Bronchial epithelial cell (primary cell): ENCODE measurements around the gene BBOX1. TPM values are rescaled to one million over a fixed set of nuclear protein-coding genes. Genes with fewer than 3 reads are reported as not detected.

Source experiments
- DNase-seq: peaks from one replicate; pipeline ENCODE4 v3.0.0-alpha.2; 2010; ENCODE audit warnings: low read depth
- FAIRE-seq: peaks from 2 replicates; lab custom pipeline; 2011; peaks lifted over from hg19 to GRCh38; lab: Jason Lieb, UNC
- H3K27me3 ChIP-seq: 2 replicates; pipeline ENCODE4 v1.5.1; 2011; ENCODE audit warnings: low read length; ENCODE audit not compliant: control insufficient read depth, insufficient read depth
- H3K36me3 ChIP-seq: 2 replicates; pipeline ENCODE4 v1.5.1; 2011; ENCODE audit warnings: low read length; ENCODE audit not compliant: control insufficient read depth, insufficient read depth
- H3K4me3 ChIP-seq: 2 replicates; pipeline ENCODE4 v1.5.1; 2011; ENCODE audit warnings: mild to moderate bottlenecking, low read depth, low read length, control low read depth
- CTCF ChIP-seq: IDR thresholded peaks from 2 replicates; pipeline ENCODE4 v1.5.1; 2011; ENCODE audit warnings: mild to moderate bottlenecking, moderate library complexity, low read length, control low read depth, inconsistent platforms; ENCODE audit not compliant: insufficient read depth, severe bottlenecking
- total RNA-seq: library from RNA; depleted of rRNA; stranded (reverse); fragments of >200 nt; gene quantifications from 2 replicates; pipeline ENCODE4 v1.2.1, GENCODE V29; 2014

Gene BBOX1
- total RNA-seq, 1 donor from 2014 or later, result 1.3 TPM

- H3K27me3 ChIP-seq, result no peaks in the 10 kb centered on the region
- TF ChIP-seq CTCF, result no peak
- H3K36me3 ChIP-seq, result no peaks in the 10 kb centered on the region
- FAIRE-seq (no peak), DNase-seq (no peak)
- no peak overlapping the region for H3K4me3 ChIP-seq
Observed at GRCh38 chr11:27060816-27061460, 20.3 kb downstream of the BBOX1 start.

DNA sequence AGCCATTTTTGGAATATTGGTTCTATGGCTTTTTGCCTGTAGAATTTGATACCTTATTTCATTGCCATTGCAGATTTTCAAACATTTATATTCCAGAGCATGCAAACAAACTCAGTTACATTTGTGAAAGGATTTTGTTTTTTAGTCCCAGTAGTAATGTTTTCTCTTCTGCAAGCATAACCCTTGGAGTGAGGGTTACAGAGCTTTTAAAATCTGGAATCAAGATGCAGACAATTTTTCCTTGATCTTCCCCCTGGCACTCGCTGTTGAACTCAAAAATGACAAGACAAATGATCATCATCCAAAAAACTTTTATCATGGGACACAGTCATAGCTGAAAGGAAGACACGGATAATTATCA, 20.8 kb downstream of the BBOX1 start:
- Histone ChIP-seq H3K36me3 (no peaks in the 10 kb centered on the region), H3K4me3 (no peak overlapping the region), H3K27me3 (no peaks in the 10 kb centered on the region)
- TF ChIP-seq CTCF, result no peak
- no peak for DNase-seq
- FAIRE-seq, result no peak

DNA sequence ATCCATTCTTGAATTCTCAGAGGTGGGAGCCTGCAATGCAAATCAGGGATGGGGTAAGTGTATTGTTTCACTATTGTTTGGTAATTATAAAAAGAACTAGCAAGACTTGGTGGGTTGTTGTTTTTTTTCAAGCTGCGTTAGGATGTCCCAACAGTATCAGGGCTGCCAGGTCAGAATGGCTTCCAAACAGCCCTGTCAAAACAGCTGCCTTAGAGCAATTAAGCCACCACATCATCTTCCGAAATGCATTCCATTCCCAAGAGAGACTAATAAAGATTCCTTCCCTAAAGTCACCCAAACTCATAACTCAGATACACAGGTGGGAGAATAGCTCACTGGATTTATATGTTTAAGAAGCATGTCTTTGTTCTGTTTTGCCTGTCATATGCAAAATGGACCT, 23.5 kb downstream of the BBOX1 start:
- Histone ChIP-seq H3K4me3 (no peak overlapping the region), H3K27me3 (no peaks in the 10 kb centered on the region), H3K36me3 (no peaks in the 10 kb centered on the region)
- FAIRE-seq (no peak), DNase-seq (no peak)
- no peak for TF ChIP-seq CTCF

DNA sequence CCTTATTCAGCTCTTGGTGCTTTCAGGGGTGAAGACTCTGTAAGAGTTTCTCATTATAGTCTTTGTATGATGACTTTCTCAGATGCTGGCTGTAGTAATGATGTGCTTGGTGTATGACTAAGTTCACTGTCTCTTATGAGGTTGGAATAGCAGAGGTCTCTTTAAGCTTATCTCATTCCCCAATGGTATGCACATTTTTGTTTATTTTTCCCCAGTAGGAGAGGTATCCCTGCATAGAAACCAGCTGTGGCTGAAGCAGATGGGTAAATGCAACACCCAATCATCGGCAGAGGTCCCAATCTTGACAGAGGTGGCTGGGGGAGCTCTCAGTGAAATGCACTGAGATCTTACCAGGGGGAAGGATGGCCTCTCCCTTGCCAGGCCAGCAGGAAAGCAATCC, 34.6 kb downstream of the BBOX1 start:
- Histone ChIP-seq H3K27me3 (no peaks in the 10 kb centered on the region), H3K36me3 (no peaks in the 10 kb centered on the region), H3K4me3 (no peak overlapping the region)
- FAIRE-seq, result no peak
- no peak for TF ChIP-seq CTCF
- no peak for DNase-seq

GRCh38 chr11:27075655-27076054, 35.0 kb downstream of the BBOX1 start:
- Histone ChIP-seq H3K27me3 (no peaks in the 10 kb centered on the region), H3K36me3 (no peaks in the 10 kb centered on the region), H3K4me3 (no peak overlapping the region)
- no peak for TF ChIP-seq CTCF
- FAIRE-seq (no peak), DNase-seq (no peak)

DNA sequence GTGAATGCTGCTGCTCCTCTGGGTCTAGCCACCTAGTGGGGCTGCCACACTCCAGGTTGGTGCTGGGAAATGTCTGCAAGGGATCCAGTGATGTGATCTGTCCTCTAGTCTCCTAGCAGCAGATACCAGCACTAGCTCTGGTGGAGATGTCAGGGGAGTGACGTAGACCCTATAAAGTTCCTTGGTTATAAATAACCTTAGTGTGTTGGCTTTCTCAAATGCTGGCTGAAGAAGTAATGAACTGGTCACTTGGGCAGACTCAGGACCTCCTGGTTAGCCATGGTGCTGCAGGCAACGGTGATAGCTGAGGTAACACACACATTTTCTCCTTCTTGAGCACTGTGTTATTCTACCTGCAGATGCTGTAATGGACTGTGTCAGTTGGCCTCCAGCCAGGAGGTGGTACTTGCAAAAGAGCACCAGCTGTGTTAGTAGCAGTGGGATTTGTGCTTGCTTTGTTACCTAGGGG, 35.5 kb downstream of the BBOX1 start:
- no peak for FAIRE-seq
- Histone ChIP-seq H3K36me3 (no peaks in the 10 kb centered on the region), H3K27me3 (no peaks in the 10 kb centered on the region), H3K4me3 (no peak overlapping the region)
- no peak for DNase-seq
- TF ChIP-seq CTCF, result no peak
